DND-41 (cell line): Measurements from ENCODE around the gene BRD1.

Experiments used
- ATAC-seq: fragments of 200-7000 bp; cut with Tn5 transposase; 3 replicates; pipeline ENCODE4 v1.9.1; 2021; ENCODE audit warnings: low read depth; ENCODE audit not compliant: insufficient read depth
- DNase-seq: peaks from one replicate; pipeline ENCODE4 v3.0.0-alpha.2; 2020
- H2AFZ ChIP-seq: 2 replicates; pipeline ENCODE4 v1.6.0; 2012; ENCODE audit warnings: low read depth, low read length
- H3K27ac ChIP-seq: 2 replicates; pipeline ENCODE4 v1.5.1; 2012; ENCODE audit warnings: low read length, inconsistent platforms
- H3K27me3 ChIP-seq: fragments of 200-600 bp; sonication (generic); 2 replicates; pipeline ENCODE4 v1.6.0; 2012; ENCODE audit warnings: low read length, mild to moderate bottlenecking, inconsistent platforms; ENCODE audit not compliant: insufficient read depth, poor library complexity
- H3K36me3 ChIP-seq: 2 replicates; pipeline ENCODE4 v1.5.1; 2012; ENCODE audit warnings: low read length, inconsistent platforms; ENCODE audit not compliant: insufficient read depth
- H3K4me1 ChIP-seq: 2 replicates; pipeline ENCODE4 v1.5.1; 2012; ENCODE audit warnings: mild to moderate bottlenecking, low read length; ENCODE audit not compliant: insufficient read depth
- H3K4me2 ChIP-seq: 2 replicates; pipeline ENCODE4 v1.6.0; 2012; ENCODE audit warnings: mild to moderate bottlenecking, moderate library complexity, low read length, inconsistent platforms; ENCODE audit not compliant: insufficient read depth
- H3K4me3 ChIP-seq, 2 experiments: fragments of 200-600 bp in 1 of 2; shearing (Covaris generic) in 1 of 2; 2 replicates each; pipeline ENCODE4 v1.5.1; 2012 to 2016; ENCODE audit warnings: inconsistent platforms in 2 of 2, low read length in 2 of 2, mild to moderate bottlenecking in 2 of 2, low read depth in 1 of 2, moderate library complexity in 1 of 2
- H3K79me2 ChIP-seq: 2 replicates; pipeline ENCODE4 v1.6.0; 2012; ENCODE audit warnings: low read length, inconsistent platforms; ENCODE audit not compliant: insufficient read depth
- H3K9ac ChIP-seq: 2 replicates; pipeline ENCODE4 v1.6.0; 2012; ENCODE audit warnings: low read depth, mild to moderate bottlenecking, inconsistent platforms, low read length, moderate library complexity
- H3K9me3 ChIP-seq: 2 replicates; pipeline ENCODE4 v1.5.1; 2012; ENCODE audit warnings: low read length, moderate library complexity, mild to moderate bottlenecking, inconsistent platforms; ENCODE audit not compliant: insufficient read depth, severe bottlenecking
- H4K20me1 ChIP-seq: 2 replicates; pipeline ENCODE4 v1.6.0; 2012; ENCODE audit warnings: low read length; ENCODE audit not compliant: insufficient read depth
- CTCF ChIP-seq: IDR thresholded peaks from 2 replicates; pipeline ENCODE4 v1.5.1; 2012; ENCODE audit warnings: borderline replicate concordance, low read length, moderate library complexity, mild to moderate bottlenecking; ENCODE audit not compliant: poor library complexity, severe bottlenecking; ENCODE audit errors: extremely low read depth
- EZH2 ChIP-seq: IDR thresholded peaks from 3 replicates; pipeline ENCODE4 v1.6.1; 2012; ENCODE audit warnings: borderline replicate concordance, low read depth, mild to moderate bottlenecking, moderate library complexity, low read length, inconsistent platforms; ENCODE audit not compliant: severe bottlenecking

The BRD1 gene

GRCh38 chr22:49724030-49724892 lies 103.4 kb downstream of the BRD1 start:
- H3K79me2 ChIP-seq = no peaks in the 10 kb centered on the region
- DNase-seq = no peak
- H3K4me1 ChIP-seq = no peaks in the 10 kb centered on the region
- TF ChIP-seq CTCF = no peak
- TF ChIP-seq EZH2 = no peak
- ATAC-seq = no peak
- H3K27ac ChIP-seq = no peak overlapping the region
- H3K4me3 ChIP-seq = no peak overlapping the region
- H3K36me3 ChIP-seq = no peaks in the 10 kb centered on the region
- no peak overlapping the region for H2AFZ ChIP-seq
- peaks cover 17% of the 10 kb centered on the region for H3K27me3 ChIP-seq
- H3K9me3 ChIP-seq = no peaks in the 10 kb centered on the region
- peaks cover 13% of the 10 kb centered on the region; the same call in 1 of the 2 replicates for H4K20me1 ChIP-seq
- no peak overlapping the region for H3K9ac ChIP-seq
- H3K4me2 ChIP-seq = no peak overlapping the region

- DNase-seq = no peak
- Histone ChIP-seq H3K4me1 (no peaks in the 10 kb centered on the region), H3K36me3 (no peaks in the 10 kb centered on the region), H3K27me3 (peaks cover 17% of the 10 kb centered on the region), H3K4me3 (no peak overlapping the region), H4K20me1 (peaks cover 16% of the 10 kb centered on the region), H3K79me2 (no peaks in the 10 kb centered on the region), H3K9ac (no peak overlapping the region), H3K9me3 (no peaks in the 10 kb centered on the region), H3K4me2 (no peak overlapping the region), H2AFZ (no peak overlapping the region), H3K27ac (no peak overlapping the region)
- TF ChIP-seq EZH2 = no peak
- no peak for TF ChIP-seq CTCF
- no peak for ATAC-seq
These were observed 104.1 kb downstream of the BRD1 start for GRCh38 chr22:49723478-49724029.
